Fibroblast of villous mesenchyme (primary cell): ENCODE results near the gene RAP1A. TPM values are rescaled to one million over a fixed set of nuclear protein-coding genes. Genes with fewer than 3 reads are reported as not detected.

Source experiments
- DNase-seq: peaks from one replicate; pipeline ENCODE4 v3.0.0-alpha.2; 2010; ENCODE audit warnings: low read depth
- H3K4me3 ChIP-seq: 2 replicates; pipeline ENCODE4 v1.5.1; 2011; ENCODE audit warnings: low read depth, mild to moderate bottlenecking, low read length
- total RNA-seq: library from RNA; depleted of rRNA; stranded (reverse); fragments of >200 nt; gene quantifications from 2 replicates; pipeline ENCODE4 v1.2.3, GENCODE V29; 2012
- TF ChIP-seq, protein P1 (sequence below): IDR thresholded peaks from 2 replicates; pipeline ENCODE4 v1.5.1; 2012; ENCODE audit warnings: low read depth, mild to moderate bottlenecking, low read length; ENCODE audit not compliant: insufficient read depth

RAP1A gene
- total RNA-seq, 1 donor = 25.5 TPM

DNA sequence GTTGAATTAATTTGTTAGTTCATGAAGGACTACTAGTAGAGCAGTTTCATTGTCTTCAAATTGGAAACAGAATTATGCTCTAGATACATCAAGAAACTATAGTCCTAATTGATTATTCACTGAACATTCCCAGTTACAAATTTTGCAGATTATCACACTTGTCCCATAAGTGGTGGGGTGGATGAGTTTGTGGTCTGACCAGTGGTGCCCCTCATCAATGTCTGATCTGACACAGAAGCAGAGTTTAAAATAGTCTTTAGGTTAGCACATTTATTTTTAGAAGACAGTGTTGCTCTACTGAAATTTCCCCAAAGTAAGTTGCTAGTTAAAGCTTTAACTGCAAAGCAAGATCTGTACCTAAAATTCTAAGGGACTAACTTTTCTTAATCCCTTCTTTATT is 76.7 kb downstream of the RAP1A start:
- H3K4me3 ChIP-seq = no peak overlapping the region
- no peak for DNase-seq
- TF ChIP-seq, protein P1, sequence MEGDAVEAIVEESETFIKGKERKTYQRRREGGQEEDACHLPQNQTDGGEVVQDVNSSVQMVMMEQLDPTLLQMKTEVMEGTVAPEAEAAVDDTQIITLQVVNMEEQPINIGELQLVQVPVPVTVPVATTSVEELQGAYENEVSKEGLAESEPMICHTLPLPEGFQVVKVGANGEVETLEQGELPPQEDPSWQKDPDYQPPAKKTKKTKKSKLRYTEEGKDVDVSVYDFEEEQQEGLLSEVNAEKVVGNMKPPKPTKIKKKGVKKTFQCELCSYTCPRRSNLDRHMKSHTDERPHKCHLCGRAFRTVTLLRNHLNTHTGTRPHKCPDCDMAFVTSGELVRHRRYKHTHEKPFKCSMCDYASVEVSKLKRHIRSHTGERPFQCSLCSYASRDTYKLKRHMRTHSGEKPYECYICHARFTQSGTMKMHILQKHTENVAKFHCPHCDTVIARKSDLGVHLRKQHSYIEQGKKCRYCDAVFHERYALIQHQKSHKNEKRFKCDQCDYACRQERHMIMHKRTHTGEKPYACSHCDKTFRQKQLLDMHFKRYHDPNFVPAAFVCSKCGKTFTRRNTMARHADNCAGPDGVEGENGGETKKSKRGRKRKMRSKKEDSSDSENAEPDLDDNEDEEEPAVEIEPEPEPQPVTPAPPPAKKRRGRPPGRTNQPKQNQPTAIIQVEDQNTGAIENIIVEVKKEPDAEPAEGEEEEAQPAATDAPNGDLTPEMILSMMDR = no peak

DNA sequence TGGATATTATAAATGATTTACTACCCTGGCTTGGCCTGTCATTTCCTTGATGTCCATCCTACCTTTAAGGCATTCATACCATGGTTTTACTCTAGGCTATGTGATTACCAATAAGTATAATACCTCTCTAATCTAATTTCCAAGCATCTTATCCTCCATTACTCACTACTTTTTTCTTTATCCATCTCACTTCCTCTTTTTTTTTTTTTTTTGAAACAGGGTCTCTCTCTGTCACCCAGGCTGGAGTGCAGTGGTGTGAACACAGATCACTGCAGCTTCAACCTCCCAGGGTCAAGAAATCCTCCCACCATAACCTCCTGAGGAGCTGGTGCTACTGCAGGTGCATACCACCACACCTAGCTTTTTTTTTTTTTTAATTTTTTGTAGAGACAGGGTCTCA is 79.7 kb downstream of the RAP1A start:
- TF ChIP-seq, protein P1 = no peak
- no peak overlapping the region for H3K4me3 ChIP-seq
- no peak for DNase-seq

DNA sequence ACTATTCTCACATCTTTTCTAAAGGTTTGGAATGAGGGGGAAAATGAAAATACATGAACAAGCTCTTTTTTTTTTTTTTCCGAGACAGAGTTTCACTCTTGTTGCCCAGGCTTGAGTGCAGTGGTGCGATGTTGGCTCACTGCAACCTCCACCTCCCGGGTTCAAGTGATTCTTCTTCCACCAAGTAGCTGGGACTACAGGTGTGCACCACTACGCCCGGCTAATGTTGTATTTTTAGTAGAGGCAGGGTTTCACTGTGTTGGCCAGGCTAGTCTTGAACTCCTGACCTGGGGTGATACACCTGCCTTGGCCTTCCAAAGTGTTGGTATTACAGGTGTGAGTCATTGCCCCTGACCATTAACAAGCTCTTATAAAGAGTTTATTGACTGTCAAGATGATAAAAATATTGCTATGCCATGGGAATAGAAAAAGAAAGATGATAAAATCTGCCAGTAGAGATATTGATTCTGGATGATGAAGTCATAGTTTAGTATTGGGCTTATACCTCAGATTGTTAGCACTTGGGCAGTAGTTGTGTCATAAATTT is 83.0 kb downstream of the RAP1A start:
- TF ChIP-seq, protein P1 = no peak

DNA sequence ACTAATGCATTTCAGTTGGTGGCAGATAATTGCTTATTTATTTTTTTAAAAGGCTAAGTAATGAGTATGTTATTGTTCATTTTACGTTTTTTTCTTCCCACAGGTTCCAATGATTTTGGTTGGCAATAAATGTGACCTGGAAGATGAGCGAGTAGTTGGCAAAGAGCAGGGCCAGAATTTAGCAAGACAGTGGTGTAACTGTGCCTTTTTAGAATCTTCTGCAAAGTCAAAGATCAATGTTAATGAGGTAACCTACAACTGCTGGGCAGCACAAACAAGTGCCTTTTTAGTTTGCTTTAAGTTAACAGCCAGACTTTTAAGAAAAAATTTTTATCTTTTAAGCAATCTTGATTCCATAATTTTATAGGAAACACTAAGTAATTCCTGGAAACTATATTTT is 84.7 kb downstream of the RAP1A start:
- H3K4me3 ChIP-seq = no peak overlapping the region
- TF ChIP-seq, protein P1 = no peak
- no peak for DNase-seq

More for the DNA sequence above, 83.0 kb downstream of the RAP1A start:
- no peak for DNase-seq
- no peak overlapping the region for H3K4me3 ChIP-seq

DNA sequence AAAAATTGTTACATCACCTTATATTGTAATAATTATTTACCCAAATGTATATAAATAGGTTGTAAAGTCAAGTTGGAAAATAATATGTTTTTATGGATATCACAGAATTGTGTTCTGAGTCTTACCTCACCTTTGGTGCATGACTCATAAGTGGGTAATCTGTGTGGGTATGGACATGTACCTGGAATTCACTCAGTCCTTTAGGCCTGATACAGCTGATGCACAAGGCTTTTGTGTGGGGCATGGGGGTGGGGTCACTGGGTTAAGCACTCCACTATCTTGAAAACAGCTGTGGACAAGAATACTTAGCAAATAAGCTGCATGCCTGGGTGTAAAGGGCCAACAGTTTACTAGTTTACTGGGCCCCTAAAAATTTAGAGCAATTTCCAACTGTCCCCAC is 85.2 kb downstream of the RAP1A start:
- peak; percentile 50 for DNase-seq
- no peak overlapping the region for H3K4me3 ChIP-seq
- TF ChIP-seq, protein P1 = no peak

DNA sequence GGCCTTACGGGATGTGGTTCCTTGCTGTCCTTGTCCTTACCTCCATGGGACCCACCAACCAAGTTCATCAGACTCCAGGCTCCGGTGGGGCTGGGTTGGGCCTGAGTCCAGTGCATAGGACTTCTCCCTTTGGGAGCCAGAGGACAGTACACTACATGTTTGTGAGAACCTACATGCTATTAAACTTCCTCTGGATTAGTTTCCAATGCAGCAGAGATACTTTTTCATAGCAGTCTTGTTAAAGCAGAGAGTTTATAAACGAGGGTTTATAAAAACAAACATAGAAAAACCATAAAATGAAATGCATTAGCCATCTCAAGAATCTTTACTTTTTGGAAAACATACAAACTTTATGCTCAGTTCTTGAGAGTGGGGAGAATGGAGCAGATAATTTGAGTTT is 86.3 kb downstream of the RAP1A start:
- peak; percentile 69 for DNase-seq
- TF ChIP-seq, protein P1 = no peak
- H3K4me3 ChIP-seq = no peak overlapping the region

DNA sequence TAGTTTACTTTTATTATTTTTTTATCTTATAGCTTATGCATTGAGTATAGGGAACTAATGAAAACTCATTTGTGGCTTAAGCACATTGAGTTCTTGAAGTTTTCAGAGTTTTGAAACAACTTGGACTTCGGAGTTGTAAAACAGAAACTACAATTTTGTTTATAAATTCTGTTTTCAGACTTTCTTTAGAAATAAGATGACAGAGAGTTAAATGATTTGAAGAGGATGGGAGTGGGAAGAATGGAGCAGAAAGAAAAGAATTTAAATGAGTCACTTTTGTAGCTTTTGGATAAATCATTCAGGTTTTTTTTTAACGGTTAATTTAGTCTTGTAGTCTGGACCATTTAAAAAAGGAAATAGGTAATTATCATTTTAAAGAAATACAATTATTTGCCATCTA is 87.3 kb downstream of the RAP1A start:
- no peak overlapping the region for H3K4me3 ChIP-seq
- TF ChIP-seq, protein P1 = no peak
- peak; percentile 48 for DNase-seq
